GM13977 (cell line): ENCODE data around the gene EFCAB10.

Source experiments
- DNase-seq: peaks from one replicate; pipeline ENCODE4 v3.0.0; 2012; ENCODE audit warnings: low spot score
- in situ Hi-C: fragments of 300-500 bp; cut with MboI; formaldehyde crosslinking; loops from one replicate; pipeline ENCODE4 v1.12.0; 2022; ENCODE audit warnings: low sequenced_read_pairs, low pct_unique_long_range_greater_than_20kb, mixed read lengths, inconsistent platforms; ENCODE audit not compliant: unreplicated experiment
- TF ChIP-seq, protein P1 (sequence below): IDR thresholded peaks from 2 replicates; pipeline ENCODE4 v1.5.1; 2012; ENCODE audit warnings: mild to moderate bottlenecking, control low read depth; ENCODE audit not compliant: insufficient read depth; ENCODE audit errors: extremely low read depth, missing control alignments

Gene EFCAB10

DNA sequence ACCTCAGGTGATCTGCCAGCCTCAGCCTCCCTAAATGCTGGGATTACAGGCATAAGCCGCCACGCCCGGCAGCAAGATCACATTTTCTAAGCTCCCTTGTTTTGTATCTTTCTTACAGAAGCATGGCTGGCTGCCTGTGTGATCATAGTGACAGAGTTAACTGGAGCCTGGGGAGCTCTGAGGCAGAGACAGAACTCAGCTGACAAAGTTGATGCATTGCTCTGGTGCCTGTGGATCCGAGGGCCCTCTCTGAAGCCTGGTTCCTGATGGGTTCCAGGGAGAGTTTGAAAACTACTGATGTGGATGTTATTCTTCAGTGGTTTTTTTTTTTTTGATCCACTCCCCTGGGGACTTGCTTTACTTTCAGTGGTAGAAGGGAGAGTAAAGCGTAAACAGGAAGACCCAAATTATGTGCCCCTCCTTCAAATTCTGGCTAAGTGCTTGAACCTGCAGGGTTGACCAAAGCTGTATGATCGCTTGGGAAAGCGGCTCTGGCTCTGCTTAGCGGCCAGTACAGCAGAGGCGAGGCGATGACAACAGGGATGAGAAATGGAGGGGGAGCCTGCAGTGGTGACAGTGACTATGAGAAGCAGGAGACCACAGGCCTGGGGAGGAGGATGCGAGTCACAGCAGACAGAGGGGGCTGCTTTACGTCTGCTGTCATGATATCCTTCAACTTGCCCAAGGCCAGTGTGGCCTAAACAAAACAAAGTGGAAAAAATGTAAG lies 6.8 kb upstream of the EFCAB10 start:
- TF ChIP-seq, protein P1, sequence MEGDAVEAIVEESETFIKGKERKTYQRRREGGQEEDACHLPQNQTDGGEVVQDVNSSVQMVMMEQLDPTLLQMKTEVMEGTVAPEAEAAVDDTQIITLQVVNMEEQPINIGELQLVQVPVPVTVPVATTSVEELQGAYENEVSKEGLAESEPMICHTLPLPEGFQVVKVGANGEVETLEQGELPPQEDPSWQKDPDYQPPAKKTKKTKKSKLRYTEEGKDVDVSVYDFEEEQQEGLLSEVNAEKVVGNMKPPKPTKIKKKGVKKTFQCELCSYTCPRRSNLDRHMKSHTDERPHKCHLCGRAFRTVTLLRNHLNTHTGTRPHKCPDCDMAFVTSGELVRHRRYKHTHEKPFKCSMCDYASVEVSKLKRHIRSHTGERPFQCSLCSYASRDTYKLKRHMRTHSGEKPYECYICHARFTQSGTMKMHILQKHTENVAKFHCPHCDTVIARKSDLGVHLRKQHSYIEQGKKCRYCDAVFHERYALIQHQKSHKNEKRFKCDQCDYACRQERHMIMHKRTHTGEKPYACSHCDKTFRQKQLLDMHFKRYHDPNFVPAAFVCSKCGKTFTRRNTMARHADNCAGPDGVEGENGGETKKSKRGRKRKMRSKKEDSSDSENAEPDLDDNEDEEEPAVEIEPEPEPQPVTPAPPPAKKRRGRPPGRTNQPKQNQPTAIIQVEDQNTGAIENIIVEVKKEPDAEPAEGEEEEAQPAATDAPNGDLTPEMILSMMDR = no peak
- in situ Hi-C loops = no loop called here
- DNase-seq = no peak

GRCh38 chr7:105585850-105586500 lies 4.7 kb upstream of the EFCAB10 start:
- DNase-seq = no peak
- in situ Hi-C loops = no loop called here
- TF ChIP-seq, protein P1 = peak; percentile 7

DNA sequence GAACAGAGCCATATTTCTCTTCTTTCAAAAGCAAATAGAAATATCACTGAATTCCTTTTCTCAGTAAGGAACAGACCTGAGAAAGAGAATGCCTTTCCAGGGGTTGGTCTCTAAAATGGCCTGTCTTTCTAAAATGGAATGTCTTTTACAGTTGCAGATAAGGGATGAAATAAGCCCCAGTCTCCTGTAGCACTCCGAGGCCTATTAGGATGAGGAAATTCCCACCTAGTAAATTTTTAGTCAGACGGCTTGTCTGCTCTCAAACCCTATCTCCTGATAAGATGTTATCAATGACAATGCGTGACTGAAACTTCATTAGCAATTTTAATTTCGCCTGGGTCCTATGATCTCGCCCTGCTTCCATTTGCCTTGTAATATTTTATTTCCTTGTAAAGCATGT lies 2.9 kb upstream of the EFCAB10 start:
- TF ChIP-seq, protein P1 = no peak
- in situ Hi-C loops = no loop called here
- DNase-seq = no peak

- TF ChIP-seq, protein P1 = no peak
- DNase-seq = no peak
- in situ Hi-C loops = no loop called here
Measured at GRCh38 chr7:105583061-105583460, 1.8 kb upstream of the EFCAB10 start.

DNA sequence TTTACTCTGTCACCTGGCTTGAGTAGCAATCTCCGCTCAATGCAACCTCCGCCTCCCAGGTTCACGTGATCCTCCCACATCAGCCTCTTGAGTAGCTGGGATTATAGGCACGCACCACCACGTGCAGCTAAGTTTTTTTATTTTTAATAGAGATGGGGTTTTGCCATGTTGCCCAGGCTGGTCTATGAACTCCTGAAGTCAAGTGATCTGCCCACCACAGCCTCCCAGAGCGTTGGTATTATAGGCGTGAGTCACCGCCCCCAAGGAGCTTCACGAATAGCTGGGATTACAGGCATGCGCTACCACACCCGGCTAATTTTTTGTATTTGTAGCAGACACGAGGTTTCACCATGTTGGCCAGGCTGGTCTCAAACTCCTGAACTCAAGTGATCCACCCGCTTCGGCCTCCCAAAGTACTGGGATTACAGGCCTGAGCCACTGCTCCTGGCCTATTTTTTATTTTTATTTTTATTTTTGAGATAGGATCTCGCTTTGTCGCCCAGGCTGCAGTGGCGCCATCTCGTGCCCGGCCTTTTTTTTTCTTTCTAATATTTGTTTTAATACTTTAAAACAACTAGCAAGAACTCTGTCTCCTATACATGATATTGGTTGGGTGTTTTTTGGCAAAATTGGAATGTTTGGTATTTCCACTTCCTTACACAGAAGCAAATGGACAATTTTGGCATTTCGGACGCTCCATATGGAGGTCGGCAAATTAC lies 1.1 kb downstream of the EFCAB10 start:
- TF ChIP-seq, protein P1 = no peak
- in situ Hi-C loops = no loop called here
- no peak for DNase-seq

DNA sequence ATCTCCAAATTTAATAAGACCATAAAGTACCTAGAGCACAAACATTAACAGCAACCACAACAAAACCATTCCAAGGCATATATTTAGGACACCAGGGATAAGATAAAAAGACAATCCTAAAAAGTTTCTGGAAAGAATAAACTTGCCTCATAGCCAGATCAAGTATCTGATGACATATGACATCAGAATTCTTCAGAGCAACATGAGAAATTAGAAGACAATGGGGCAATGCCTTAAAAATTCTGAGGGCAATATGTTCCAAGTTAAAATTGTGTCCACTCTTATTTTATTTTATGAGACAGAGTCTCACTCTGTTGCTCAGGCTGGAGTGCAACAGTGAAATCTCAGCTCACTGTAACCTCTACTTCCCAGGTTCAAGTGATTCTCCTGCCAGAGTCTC lies 2.8 kb downstream of the EFCAB10 start:
- in situ Hi-C loops = no loop called here
- TF ChIP-seq, protein P1 = no peak
- DNase-seq = no peak
